Measurements from ENCODE around the gene RAB3D. TPM values are rescaled to one million over a fixed set of nuclear protein-coding genes. Genes with fewer than 3 reads are reported as not detected.

Gene RAB3D
- total RNA-seq, 1 experiment from 2014 or later, result 28.9 TPM

GRCh38 chr19:11373885-11374432 lies 34.5 kb upstream of the RAB3D start:
- CTCF ChIA-PET, result interaction anchor here (1.3 to 2.0 kb wide), 5 partner anchors 9 to 109 kb away, joined by 5 to 20 read pairs (median 5); partner anchors contain the start of genes CCDC159, PRKCSH and TMEM205
- H3K9me2 ChIP-seq (ENCODE audit: insufficient read depth), result no peaks in the 10 kb centered on the region
- no peaks in the 10 kb centered on the region for H3K9me3 ChIP-seq (ENCODE audit: control insufficient read depth in 1 of 2, insufficient read depth in 1 of 2, low read depth in 1 of 2, low read length in 2 of 2)
- POLR2A ChIA-PET, result interaction anchor here (1.0 to 3.6 kb wide), 5 partner anchors 10 to 80 kb away, joined by 4 to 15 read pairs (median 11); partner anchors contain the start of genes EPOR, RAB3D and RGL3
- intact Hi-C loops (cut with micrococcal nuclease), result no loop called here
- no peaks in the 10 kb centered on the region for H3K27me3 ChIP-seq (ENCODE audit: insufficient read depth, low read length)
- H3K4me1 ChIP-seq (ENCODE audit: control insufficient read depth in 1 of 2, insufficient read depth in 2 of 2, low read length in 2 of 2), result peaks cover 37 to 41% of the 10 kb centered on the region in 2 experiments
- H3K4me3 ChIP-seq (replicated peaks in 1 of 2; ENCODE audit: low read depth in 1 of 2, low read length in 2 of 2), result peak overlapping the region; percentile 57 to 68
- H3K4me2 ChIP-seq (ENCODE audit: low read length), result peak overlapping the region; percentile 80
- ATAC-seq, result no peak
- RAD21 ChIA-PET (ENCODE audit: low non-redundant PET in 1 of 2, low total read pairs in 2 of 2, uncharacterized antibody in 2 of 2, unreplicated experiment in 2 of 2), result interaction anchor here (0.8 to 1.7 kb wide), 2 partner anchors 9 to 80 kb away, joined by 4 to 6 read pairs; no protein-coding TSS in a partner anchor
- H2AFZ ChIP-seq (ENCODE audit: low read depth, low read length, poor library complexity, severe bottlenecking), result peak overlapping the region; percentile 65
- peaks cover 5% of the 10 kb centered on the region; the same call in 1 of the 2 replicates for H3K79me2 ChIP-seq (ENCODE audit: insufficient read depth, low read length)
- TF ChIP-seq JUND (IDR thresholded peaks at IDR 0.05) (no peak), MAX (IDR thresholded peaks at IDR 0.05) (no peak), POLR2AphosphoS5 (IDR thresholded peaks at IDR 0.05; ENCODE audit: low read depth, low read length) (no peak), CEBPB (IDR thresholded peaks at IDR 0.05; ENCODE audit: low read depth) (no peak), ATF3 (IDR thresholded peaks at IDR 0.05) (no peak), CBX3 (IDR thresholded peaks at IDR 0.05; ENCODE audit: low read depth) (no peak)
- H3K36me3 ChIP-seq (ENCODE audit: control insufficient read depth in 1 of 2, insufficient read depth in 2 of 2, low read length in 2 of 2), result no peaks in the 10 kb centered on the region
- H3K9ac ChIP-seq (ENCODE audit: low read length), result peak overlapping the region; percentile 78; the same call in 1 of the 2 replicates
- peak overlapping the region; percentile 88; the same call in 1 of the 2 replicates for H3K27ac ChIP-seq (ENCODE audit: low read depth, low read length)
- no peak for DNase-seq (ENCODE audit: low read depth, low spot score)
- no TSS peak for BruUV-seq (replicated peaks)
- no peaks in the 10 kb centered on the region for H4K20me1 ChIP-seq (ENCODE audit: insufficient read depth)

GRCh38 chr19:11373166-11373884 lies 33.9 kb upstream of the RAB3D start:
- RAD21 ChIA-PET (ENCODE audit: low non-redundant PET in 1 of 2, low total read pairs in 2 of 2, uncharacterized antibody in 2 of 2, unreplicated experiment in 2 of 2), result no interaction called here

More at GRCh38 chr19:11373166-11373884, 33.9 kb upstream of the RAB3D start:
- H3K27ac ChIP-seq (ENCODE audit: low read depth, low read length), result no peak overlapping the region
- TF ChIP-seq SRF (IDR thresholded peaks at IDR 0.05; ENCODE audit: low read depth) (no peak), EGR1 (IDR thresholded peaks at IDR 0.05; ENCODE audit: low read depth) (no peak), CEBPB (IDR thresholded peaks at IDR 0.05; ENCODE audit: low read depth) (no peak), ZNF274 (IDR thresholded peaks at IDR 0.05; ENCODE audit: low read depth, low read length) (no peak), FOSL1 (IDR thresholded peaks at IDR 0.05; ENCODE audit: low read depth) (no peak), EZH2phosphoT487 (IDR thresholded peaks at IDR 0.05; ENCODE audit: borderline replicate concordance) (no peak), ELF1 (IDR thresholded peaks at IDR 0.05; ENCODE audit: borderline replicate concordance, low read depth) (no peak), SIN3A (IDR thresholded peaks at IDR 0.05; ENCODE audit: low read depth) (no peak), JUND (IDR thresholded peaks at IDR 0.05) (no peak), ZBTB33 (IDR thresholded peaks at IDR 0.05; ENCODE audit: extremely low read depth, insufficient replicate concordance, low read length) (no peak), RAD21 (IDR thresholded peaks at IDR 0.05; ENCODE audit: low read depth) (no peak), POLR2A (IDR thresholded peaks at IDR 0.05; ENCODE audit: borderline replicate concordance, extremely low read depth, insufficient read depth, insufficient read length) (no peak)
- H3K4me3 ChIP-seq (replicated peaks in 1 of 2; ENCODE audit: low read depth in 1 of 2, low read length in 2 of 2), result peak overlapping the region in 1 of 2 experiments; percentile 68; a peak in 1 of 4 replicates
- H3K9me2 ChIP-seq (ENCODE audit: insufficient read depth), result no peaks in the 10 kb centered on the region
- H3K79me2 ChIP-seq (ENCODE audit: insufficient read depth, low read length), result peaks cover 5% of the 10 kb centered on the region; the same call in 1 of the 2 replicates
- no peaks in the 10 kb centered on the region for H4K20me1 ChIP-seq (ENCODE audit: insufficient read depth)
- DNase-seq (ENCODE audit: low read depth, low spot score), result no peak
- ATAC-seq, result no peak
- no peaks in the 10 kb centered on the region for H3K27me3 ChIP-seq (ENCODE audit: insufficient read depth, low read length)
- no peaks in the 10 kb centered on the region for H3K9me3 ChIP-seq (ENCODE audit: control insufficient read depth in 1 of 2, insufficient read depth in 1 of 2, low read depth in 1 of 2, low read length in 2 of 2)
- H3K36me3 ChIP-seq (ENCODE audit: control insufficient read depth in 1 of 2, insufficient read depth in 2 of 2, low read length in 2 of 2), result no peaks in the 10 kb centered on the region
- intact Hi-C loops (cut with micrococcal nuclease), result no loop called here
- ChIA-PET POLR2A (no interaction called here), CTCF (interaction anchor here (2.0 kb wide), 1 partner anchor 27 kb away, joined by 5 read pairs; the partner anchor contains the start of genes CCDC159 and TMEM205)
- no TSS peak for BruUV-seq (replicated peaks)
- H3K9ac ChIP-seq (ENCODE audit: low read length), result no peak overlapping the region
- peaks cover 31 to 35% of the 10 kb centered on the region in 2 experiments for H3K4me1 ChIP-seq (ENCODE audit: control insufficient read depth in 1 of 2, insufficient read depth in 2 of 2, low read length in 2 of 2)
- no peak overlapping the region for H2AFZ ChIP-seq (ENCODE audit: low read depth, low read length, poor library complexity, severe bottlenecking)
- peak overlapping the region; percentile 80 for H3K4me2 ChIP-seq (ENCODE audit: low read length)

Measured in HCT116 (cell line).